Panc1 (cell line): ENCODE results near the gene BTNL8. TPM values are rescaled to one million over a fixed set of nuclear protein-coding genes. Genes with fewer than 3 reads are reported as not detected.

Source experiments
- ATAC-seq: fragments of 200-7000 bp; cut with Tn5 transposase; 2 replicates; pipeline ENCODE4 v1.9.1; 2020; ENCODE audit warnings: mild to moderate bottlenecking, moderate library complexity
- BruUV-seq: library from RNA; stranded (reverse); fragments of 400-500 nt; replicated peaks from 2 replicates; lab custom pipeline; 2021; lab: Mats Ljungman, UMichigan
- CTCF ChIA-PET: fragments of 300-600 bp; sonication (Branson Sonifier 250); formaldehyde crosslinking; loops from one replicate; lab custom pipeline; 2022; ENCODE audit warnings: antibody characterized with exemption; lab: Charles Lee
- POLR2A ChIA-PET: fragments of 300-600 bp; sonication (Branson Sonifier 250); formaldehyde crosslinking; loops from one replicate; lab custom pipeline; 2022; ENCODE audit warnings: antibody characterized with exemption; lab: Charles Lee
- DNase-seq: peaks from one replicate; pipeline ENCODE4 v3.0.0-alpha.2; 2010; ENCODE audit warnings: low read depth, low spot score
- H3K27ac ChIP-seq: 2 replicates; pipeline ENCODE4 v1.5.1; 2011; ENCODE audit warnings: mild to moderate bottlenecking, low read length, inconsistent platforms
- H3K27me3 ChIP-seq: fragments of 200-500 bp; sonication (Bioruptor generic); 2 replicates; pipeline ENCODE4 v1.6.0; 2014; ENCODE audit warnings: low read length, inconsistent platforms; ENCODE audit not compliant: control insufficient read depth, insufficient read depth
- H3K36me3 ChIP-seq: fragments of 200-500 bp; sonication (Bioruptor generic); 2 replicates; pipeline ENCODE4 v1.5.1; 2014; ENCODE audit warnings: inconsistent platforms, mild to moderate bottlenecking, low read length, moderate library complexity; ENCODE audit not compliant: control insufficient read depth, insufficient read depth
- H3K4me1 ChIP-seq: 2 replicates; pipeline ENCODE4 v1.5.1; 2011; ENCODE audit warnings: inconsistent platforms, mild to moderate bottlenecking, low read length, moderate library complexity; ENCODE audit not compliant: control insufficient read depth, insufficient read depth
- H3K4me3 ChIP-seq, 2 experiments: 2 replicates each; pipeline ENCODE4 v1.5.1; 2011 to 2012; ENCODE audit warnings: low read depth in 2 of 2, low read length in 2 of 2, mild to moderate bottlenecking in 2 of 2, inconsistent platforms in 1 of 2, moderate library complexity in 1 of 2
- H3K9me3 ChIP-seq: fragments of 200-500 bp; sonication (Bioruptor generic); 2 replicates; pipeline ENCODE4 v1.5.1; 2014; ENCODE audit warnings: low read depth, mild to moderate bottlenecking, inconsistent platforms, low read length, moderate library complexity; ENCODE audit not compliant: control insufficient read depth, insufficient read depth
- CTCF ChIP-seq: fragments of 450-650 bp; IDR thresholded peaks from 2 replicates; pipeline ENCODE4 v1.5.1; 2017; ENCODE audit warnings: mild to moderate bottlenecking
- POLR2AphosphoS5 ChIP-seq: IDR thresholded peaks from 2 replicates; pipeline ENCODE4 v1.6.1; 2012; ENCODE audit warnings: mild to moderate bottlenecking, low read depth, low read length, moderate library complexity
- REST ChIP-seq, 2 experiments: IDR thresholded peaks; 2 replicates each; pipeline ENCODE4 v1.6.1; 2011 to 2012; ENCODE audit warnings: low read depth in 2 of 2, control low read depth in 1 of 2, low read length in 1 of 2, mild to moderate bottlenecking in 1 of 2, moderate library complexity in 1 of 2; ENCODE audit not compliant: insufficient read depth in 1 of 2
- SIN3A ChIP-seq: IDR thresholded peaks from 2 replicates; pipeline ENCODE4 v1.6.1; 2012; ENCODE audit warnings: low read depth, mild to moderate bottlenecking, low read length, moderate library complexity, borderline replicate concordance; ENCODE audit not compliant: insufficient read depth
- TCF7L2 ChIP-seq: IDR thresholded peaks from 2 replicates; pipeline ENCODE4 v1.6.1; 2011; ENCODE audit warnings: mild to moderate bottlenecking, low read depth, low read length, inconsistent platforms
- in situ Hi-C: cut with HindIII; loops from 2 replicates; pipeline ENCODE4 v1.10.0; 2016; ENCODE audit warnings: low sequenced_read_pairs, low pct_unique_long_range_greater_than_20kb
- intact Hi-C: fragments of 100-400 bp; cut with micrococcal nuclease; formaldehyde crosslinking; loops from one replicate; pipeline ENCODE4 v1.10.0; 2022; ENCODE audit not compliant: unreplicated experiment
- total RNA-seq: library from RNA; stranded (reverse); gene quantifications from one replicate; pipeline ENCODE4 v1.2.1, GENCODE V29; 2021; ENCODE audit not compliant: unreplicated experiment

BTNL8 gene
- total RNA-seq, 1 experiment from 2014 or later: not detected

- BruUV-seq: no TSS peak
- POLR2A ChIA-PET: no interaction called here
- Histone ChIP-seq H3K9me3 (no peaks in the 10 kb centered on the region), H3K4me3 (no peak overlapping the region), H3K4me1 (no peaks in the 10 kb centered on the region), H3K36me3 (no peaks in the 10 kb centered on the region), H3K27ac (no peak overlapping the region), H3K27me3 (no peaks in the 10 kb centered on the region)
- DNase-seq (no peak), ATAC-seq (no peak)
- TF ChIP-seq REST (IDR thresholded peaks at IDR 0.05; ENCODE audit: insufficient read depth in 1 of 2, low read depth in 2 of 2, low read length in 1 of 2) (no peak), TCF7L2 (no peak), SIN3A (no peak), POLR2AphosphoS5 (no peak), CTCF (no peak)
- intact Hi-C loops (no loop called here), in situ Hi-C loops (no loop called here)
- CTCF ChIA-PET: no interaction called here
Observed at GRCh38 chr5:180975338-180975737, 76.4 kb downstream of the BTNL8 start.

DNA sequence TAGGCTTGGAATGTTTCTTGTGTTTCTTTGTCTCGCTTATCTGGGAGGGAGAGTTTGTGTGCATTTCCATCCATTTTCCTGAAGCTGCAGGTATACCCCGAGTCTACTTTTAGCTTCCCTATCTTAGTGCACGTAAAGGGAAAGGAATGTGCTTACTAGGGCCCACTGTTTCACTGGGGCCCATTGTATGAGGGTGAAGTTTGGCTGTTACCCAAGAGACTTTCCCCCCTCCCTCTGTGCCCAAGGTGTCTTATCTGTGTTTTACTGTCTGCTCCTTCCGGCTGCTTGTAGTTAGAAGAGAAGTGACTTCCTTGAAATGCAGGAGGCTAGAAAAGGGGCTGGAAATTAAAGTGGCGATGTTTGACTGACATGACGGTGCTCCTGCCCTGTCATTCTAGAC, 77.6 kb downstream of the BTNL8 start:
- Histone ChIP-seq H3K27me3 (no peaks in the 10 kb centered on the region), H3K9me3 (no peaks in the 10 kb centered on the region), H3K4me3 (no peak overlapping the region), H3K36me3 (no peaks in the 10 kb centered on the region), H3K27ac (no peak overlapping the region), H3K4me1 (no peaks in the 10 kb centered on the region)
- no TSS peak for BruUV-seq
- ChIA-PET POLR2A (no interaction called here), CTCF (no interaction called here)
- intact Hi-C loops: no loop called here
- ATAC-seq (no peak), DNase-seq (no peak)
- TF ChIP-seq SIN3A (no peak), CTCF (no peak), REST (IDR thresholded peaks at IDR 0.05; ENCODE audit: insufficient read depth in 1 of 2, low read depth in 2 of 2, low read length in 1 of 2) (no peak), POLR2AphosphoS5 (no peak), TCF7L2 (no peak)
- in situ Hi-C loops: no loop called here
